HG03378 (cell line): ENCODE measurements around the gene LAIR1.

Source experiments
- ATAC-seq: cut with Tn5 transposase; IDR thresholded peaks from one replicate; pipeline ENCODE4 v1.9.1; 2021; ENCODE audit warnings: mild to moderate bottlenecking, moderate library complexity; ENCODE audit not compliant: unreplicated experiment

Gene LAIR1

GRCh38 chr19:54319892-54320670, 44.6 kb downstream of the LAIR1 start:
- no peak for ATAC-seq

- no peak for ATAC-seq
These were observed 45.7 kb downstream of the LAIR1 start for GRCh38 chr19:54319049-54319448.

- ATAC-seq = no peak
These were observed 46.8 kb downstream of the LAIR1 start for GRCh38 chr19:54317965-54318240.

- ATAC-seq = no peak
These were observed 47.4 kb downstream of the LAIR1 start for GRCh38 chr19:54317108-54317964.

DNA sequence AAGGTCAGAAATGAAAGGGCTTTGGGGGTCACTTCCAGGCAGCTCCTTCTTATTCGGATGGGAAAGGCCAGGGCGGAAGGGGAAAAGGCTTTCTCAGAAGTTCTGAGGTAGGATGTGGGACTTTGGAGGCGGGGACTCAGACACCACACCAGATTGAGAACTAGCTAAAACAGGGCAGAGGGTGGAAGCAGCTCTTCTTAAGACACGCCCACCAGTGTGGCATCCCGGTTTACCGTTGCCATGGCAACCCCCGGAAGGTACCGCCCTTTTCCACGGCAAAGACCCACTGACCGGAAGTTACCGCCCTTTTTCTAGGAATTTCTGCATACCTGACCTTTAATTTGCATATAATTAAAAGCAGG, 48.0 kb downstream of the LAIR1 start:
- no peak for ATAC-seq

DNA sequence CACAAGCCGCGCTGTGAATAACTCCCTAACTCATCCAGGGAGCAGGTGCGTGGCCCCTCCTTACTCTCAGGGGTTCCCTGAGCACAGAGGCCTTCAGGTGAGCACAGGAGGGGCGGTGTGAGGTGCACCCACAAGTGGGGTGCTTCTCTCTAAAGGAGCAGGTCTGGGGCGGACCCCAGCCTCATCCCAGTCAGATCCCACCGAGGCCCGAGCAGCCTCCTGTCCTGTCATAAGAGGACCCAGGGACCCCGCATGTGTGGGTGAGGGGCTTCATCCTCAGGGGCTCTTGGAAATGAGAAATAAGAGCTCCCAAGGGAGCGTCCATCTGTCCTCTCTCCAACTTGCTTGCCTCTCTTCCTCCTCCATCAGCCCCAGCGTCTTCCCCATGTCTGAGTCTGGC, 48.8 kb downstream of the LAIR1 start:
- ATAC-seq = no peak

DNA sequence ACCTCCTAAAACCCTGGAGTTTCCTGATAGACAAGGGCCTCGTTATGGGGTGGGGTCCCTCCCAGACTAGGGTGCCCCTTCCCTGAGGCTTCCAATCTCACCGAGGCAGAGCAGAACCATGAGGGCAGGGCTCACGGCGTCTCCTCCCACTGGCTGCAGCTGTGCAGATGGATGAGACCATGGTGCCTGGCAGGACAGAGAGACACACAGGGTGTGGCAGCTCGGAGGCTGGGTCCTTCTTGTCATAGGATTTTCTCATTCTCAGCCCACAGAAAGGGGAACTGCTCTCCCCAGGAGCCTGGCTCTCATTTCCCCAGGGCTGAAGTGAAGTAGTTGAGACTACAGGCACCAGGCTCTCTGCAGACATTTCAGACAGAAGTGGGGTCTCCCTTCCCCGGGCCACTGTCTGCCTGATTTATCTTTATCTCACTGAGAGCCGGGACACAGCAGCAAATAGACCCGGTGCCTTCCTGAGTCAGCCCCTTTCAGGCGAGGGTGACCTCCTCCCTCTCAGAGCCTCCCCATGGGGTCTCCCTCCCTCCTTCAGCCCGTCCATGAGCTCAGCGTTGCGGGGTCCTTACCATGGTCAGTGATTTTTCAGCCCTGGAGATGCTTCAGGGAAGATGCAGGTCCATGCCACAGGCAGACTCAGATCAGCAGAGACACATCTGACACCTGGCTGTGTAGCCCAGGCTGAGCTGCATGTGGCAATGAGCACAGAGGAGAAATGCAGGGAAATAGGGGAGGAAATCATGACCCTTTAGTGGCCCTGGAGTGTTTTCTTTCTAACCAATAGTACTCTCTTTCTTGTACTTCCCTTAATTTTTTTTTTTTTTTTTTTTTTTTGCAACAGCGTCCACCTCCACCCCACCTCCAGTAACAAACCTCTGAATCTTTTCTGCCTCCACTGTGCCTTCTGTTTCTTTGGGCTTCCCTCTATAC, 52.0 kb downstream of the LAIR1 start, which contains the start of gene LILRA5:
Gene LILRA5 (minus strand): TSS at position 731 of the 942 bp plus-strand sequence. CDS start 147 bp downstream, at position 584.
- ATAC-seq = no peak

GRCh38 chr19:54312011-54312410, 52.7 kb downstream of the LAIR1 start:
- no peak for ATAC-seq

GRCh38 chr19:54311486-54311885, 53.2 kb downstream of the LAIR1 start:
- no peak for ATAC-seq

GRCh38 chr19:54310543-54310942, 54.2 kb downstream of the LAIR1 start:
- no peak for ATAC-seq

DNA sequence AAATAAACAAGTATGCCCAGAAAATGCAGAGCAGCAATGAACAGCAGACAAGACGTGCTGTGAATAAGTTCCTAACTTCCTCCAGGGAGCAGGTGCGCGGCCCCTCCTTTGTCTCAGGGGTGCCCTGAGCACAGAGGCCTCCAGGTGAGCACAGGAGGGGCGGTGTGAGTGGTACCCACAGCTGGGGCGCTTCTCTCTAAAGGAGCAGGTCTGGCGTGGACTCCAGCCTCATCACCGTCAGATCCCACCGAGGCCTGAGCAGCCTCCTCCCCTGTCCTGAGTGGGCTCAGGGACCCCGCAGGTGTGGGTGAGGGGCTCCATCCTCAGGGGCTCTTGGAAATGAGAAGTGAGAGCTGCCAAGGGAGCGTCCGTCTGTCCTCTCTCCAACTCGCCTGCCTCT, 54.9 kb downstream of the LAIR1 start:
- ATAC-seq = no peak

GRCh38 chr19:54307389-54308020, 57.2 kb downstream of the LAIR1 start:
- ATAC-seq = no peak

- no peak for ATAC-seq
These were observed 59.6 kb downstream of the LAIR1 start for GRCh38 chr19:54305141-54305540.

GRCh38 chr19:54302257-54302656, 62.5 kb downstream of the LAIR1 start:
- ATAC-seq = no peak
